ENCODE data around the gene RNF8. TPM values are rescaled to one million over a fixed set of nuclear protein-coding genes. Genes with fewer than 3 reads are reported as not detected.
"Not testable (repeated sequence)": the region's sequence is repeated elsewhere in the genome, so short reads cannot be mapped to it uniquely, and the experiment has no call there.

The RNF8 gene, protein sequence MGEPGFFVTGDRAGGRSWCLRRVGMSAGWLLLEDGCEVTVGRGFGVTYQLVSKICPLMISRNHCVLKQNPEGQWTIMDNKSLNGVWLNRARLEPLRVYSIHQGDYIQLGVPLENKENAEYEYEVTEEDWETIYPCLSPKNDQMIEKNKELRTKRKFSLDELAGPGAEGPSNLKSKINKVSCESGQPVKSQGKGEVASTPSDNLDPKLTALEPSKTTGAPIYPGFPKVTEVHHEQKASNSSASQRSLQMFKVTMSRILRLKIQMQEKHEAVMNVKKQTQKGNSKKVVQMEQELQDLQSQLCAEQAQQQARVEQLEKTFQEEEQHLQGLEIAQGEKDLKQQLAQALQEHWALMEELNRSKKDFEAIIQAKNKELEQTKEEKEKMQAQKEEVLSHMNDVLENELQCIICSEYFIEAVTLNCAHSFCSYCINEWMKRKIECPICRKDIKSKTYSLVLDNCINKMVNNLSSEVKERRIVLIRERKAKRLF
- total RNA-seq: 10 to 100 TPM; 20.6 to 23.8 TPM

DNA sequence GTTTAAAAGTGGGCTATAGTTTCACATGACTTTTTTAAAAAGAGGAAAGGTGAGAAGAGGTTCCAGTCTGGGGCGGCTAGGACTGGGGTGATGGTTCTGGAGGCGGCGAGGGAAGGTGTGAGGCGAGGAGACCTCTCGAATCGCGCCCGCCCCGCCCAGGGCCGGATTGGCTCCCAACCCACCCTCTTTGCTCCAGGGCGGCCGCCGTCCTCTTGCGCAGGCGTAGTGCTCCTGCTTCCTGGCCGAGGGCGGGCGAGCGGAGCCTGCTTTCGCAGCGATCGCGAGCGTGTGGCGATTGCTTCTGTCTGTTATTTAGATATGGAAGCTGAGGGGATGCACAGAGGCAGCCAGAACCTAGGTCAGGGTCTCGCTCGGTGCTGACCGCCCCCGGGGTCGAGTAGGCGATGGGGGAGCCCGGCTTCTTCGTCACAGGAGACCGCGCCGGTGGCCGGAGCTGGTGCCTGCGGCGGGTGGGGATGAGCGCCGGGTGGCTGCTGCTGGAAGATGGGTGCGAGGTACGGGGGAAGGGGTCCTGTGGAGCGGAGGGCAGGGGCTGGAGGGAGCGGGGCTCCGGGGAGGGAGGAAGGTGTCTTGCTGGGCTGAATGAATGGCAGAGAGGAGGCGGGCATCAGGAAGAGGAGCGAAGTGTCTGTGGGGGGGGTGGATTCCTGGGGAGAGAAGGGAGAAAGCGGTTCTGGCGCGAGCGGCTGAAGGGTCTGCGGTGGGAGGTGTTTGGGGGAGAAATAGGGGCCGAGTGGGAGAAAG, at the start of gene RNF8:
Gene RNF8 (plus strand): TSS at position 223 of the 765 bp plus-strand sequence. CDS start 182 bp downstream, at position 405.
- CTCF ChIA-PET: interaction anchor here (0.6 to 1.8 kb wide), 7 partner anchors 21 to 924 kb away, joined by 3 to 6 read pairs (median 3); no protein-coding TSS in a partner anchor
- Mint-ChIP-seq H3K36me3 (ENCODE audit: low read depth) (no peaks in the 10 kb centered on the region), H3K4me1 (peaks cover 20% of the 10 kb centered on the region), H3K27me3 (no peaks in the 10 kb centered on the region), H3K27ac (peak within 1 kb of the TSS; percentile 84), H3K4me3 (peak within 1 kb of the TSS; percentile 92), H3K9me3 (ENCODE audit: low read depth) (no peaks in the 10 kb centered on the region)
- intact Hi-C loops (cut with DNase I, micrococcal nuclease): loop anchor here in 1 of 2 experiments (1.0 kb wide), 1 partner anchor 79 kb away; the partner anchor contains the start of gene CMTR1
- POLR2A ChIA-PET: interaction anchor here (0.6 to 1.2 kb wide), 2 partner anchors 80 to 472 kb away, joined by 3 to 4 read pairs; no protein-coding TSS in a partner anchor
- ATAC-seq: peak; percentile 99
- peak; percentile 96 for DNase-seq

- no peak overlapping the region for H3K4me3 Mint-ChIP-seq
- no peaks in the 10 kb centered on the region for H3K27me3 Mint-ChIP-seq
- no peak overlapping the region for H3K27ac Mint-ChIP-seq
- H3K36me3 Mint-ChIP-seq (ENCODE audit: low read depth): peaks cover 26% of the 10 kb centered on the region
- DNase-seq: no peak
- POLR2A ChIA-PET: no interaction called here
- CTCF ChIA-PET: interaction anchor here (0.7 to 1.2 kb wide), 2 partner anchors 257 to 282 kb away, joined by 3 to 4 read pairs; no protein-coding TSS in a partner anchor
- no peak for ATAC-seq
- no peaks in the 10 kb centered on the region for H3K9me3 Mint-ChIP-seq (ENCODE audit: low read depth)
- peaks cover 2% of the 10 kb centered on the region for H3K4me1 Mint-ChIP-seq
- intact Hi-C loops (cut with DNase I, micrococcal nuclease): no loop called here
Measured at GRCh38 chr6:37304766-37305165, 49.0 kb upstream of the RNF8 start.

DNA sequence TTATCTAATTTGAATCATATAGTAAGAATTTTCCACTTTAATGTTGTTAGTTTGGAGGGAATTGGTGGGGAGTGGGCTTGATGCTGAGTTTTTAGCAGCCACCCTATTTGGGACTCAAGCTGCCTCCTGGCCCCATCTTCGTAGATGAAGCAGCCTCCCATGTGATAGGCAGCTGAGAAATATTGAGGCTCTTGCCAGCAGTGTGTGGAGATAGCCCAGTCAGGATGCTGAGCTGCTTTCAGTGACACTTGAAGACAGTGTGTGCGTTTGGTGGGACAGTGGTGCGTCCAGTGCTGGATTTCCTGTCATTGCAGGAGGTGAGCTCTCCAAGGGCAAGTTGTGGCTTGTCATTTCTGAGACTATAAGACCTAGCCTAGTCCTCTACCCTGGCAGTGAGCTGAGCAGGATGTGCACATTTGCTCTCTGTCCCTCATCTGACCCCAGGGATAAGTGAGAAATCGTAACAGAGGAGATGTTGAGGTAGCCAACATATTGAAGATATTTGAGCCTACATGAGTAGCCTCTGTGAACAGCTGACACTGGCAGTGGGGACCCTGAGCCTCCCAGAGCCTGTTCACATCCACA, 47.9 kb upstream of the RNF8 start:
- ChIA-PET POLR2A (no interaction called here), CTCF (no interaction called here)
- peaks cover 24% of the 10 kb centered on the region for H3K36me3 Mint-ChIP-seq (ENCODE audit: low read depth)
- no peak overlapping the region for H3K27ac Mint-ChIP-seq
- intact Hi-C loops (cut with DNase I, micrococcal nuclease): no loop called here
- H3K4me1 Mint-ChIP-seq: peaks cover 2% of the 10 kb centered on the region
- no peaks in the 10 kb centered on the region for H3K9me3 Mint-ChIP-seq (ENCODE audit: low read depth)
- H3K27me3 Mint-ChIP-seq: no peaks in the 10 kb centered on the region
- H3K4me3 Mint-ChIP-seq: no peak overlapping the region
- ATAC-seq: no peak
- no peak for DNase-seq

GRCh38 chr6:37306624-37307222, 47.1 kb upstream of the RNF8 start:
- intact Hi-C loops (cut with DNase I, micrococcal nuclease): no loop called here
- Mint-ChIP-seq H3K9me3 (ENCODE audit: low read depth) (no peaks in the 10 kb centered on the region), H3K4me3 (no peak overlapping the region), H3K27ac (no peak overlapping the region), H3K36me3 (ENCODE audit: low read depth) (peaks cover 23% of the 10 kb centered on the region), H3K27me3 (no peaks in the 10 kb centered on the region), H3K4me1 (peaks cover 2% of the 10 kb centered on the region)
- DNase-seq (no peak), ATAC-seq (no peak)
- POLR2A ChIA-PET: interaction anchor here (0.5 kb wide), 1 partner anchor 992 kb away, joined by 4 read pairs; no protein-coding TSS in a partner anchor
- CTCF ChIA-PET: no interaction called here

DNA sequence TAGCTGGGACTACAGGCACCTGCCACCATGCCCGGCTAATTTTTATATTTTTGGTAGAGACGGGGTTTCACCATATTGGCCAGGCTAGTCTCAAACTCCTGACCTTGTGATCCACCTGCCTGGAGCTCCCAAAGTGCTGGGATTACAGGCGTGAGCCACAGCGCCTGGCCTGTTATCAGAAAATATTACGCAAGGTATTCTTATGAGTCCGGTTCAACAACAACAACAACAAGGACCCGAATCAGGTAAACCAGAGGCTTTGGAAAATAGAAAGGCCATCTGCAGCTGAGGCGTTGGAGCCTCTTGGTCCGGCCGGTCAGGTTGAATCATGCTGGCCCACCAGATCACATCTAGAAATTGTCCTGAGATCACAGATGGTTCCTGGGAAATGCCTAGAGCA, 46.3 kb upstream of the RNF8 start:
- intact Hi-C loops (cut with DNase I, micrococcal nuclease): not testable (repeated sequence)

DNA sequence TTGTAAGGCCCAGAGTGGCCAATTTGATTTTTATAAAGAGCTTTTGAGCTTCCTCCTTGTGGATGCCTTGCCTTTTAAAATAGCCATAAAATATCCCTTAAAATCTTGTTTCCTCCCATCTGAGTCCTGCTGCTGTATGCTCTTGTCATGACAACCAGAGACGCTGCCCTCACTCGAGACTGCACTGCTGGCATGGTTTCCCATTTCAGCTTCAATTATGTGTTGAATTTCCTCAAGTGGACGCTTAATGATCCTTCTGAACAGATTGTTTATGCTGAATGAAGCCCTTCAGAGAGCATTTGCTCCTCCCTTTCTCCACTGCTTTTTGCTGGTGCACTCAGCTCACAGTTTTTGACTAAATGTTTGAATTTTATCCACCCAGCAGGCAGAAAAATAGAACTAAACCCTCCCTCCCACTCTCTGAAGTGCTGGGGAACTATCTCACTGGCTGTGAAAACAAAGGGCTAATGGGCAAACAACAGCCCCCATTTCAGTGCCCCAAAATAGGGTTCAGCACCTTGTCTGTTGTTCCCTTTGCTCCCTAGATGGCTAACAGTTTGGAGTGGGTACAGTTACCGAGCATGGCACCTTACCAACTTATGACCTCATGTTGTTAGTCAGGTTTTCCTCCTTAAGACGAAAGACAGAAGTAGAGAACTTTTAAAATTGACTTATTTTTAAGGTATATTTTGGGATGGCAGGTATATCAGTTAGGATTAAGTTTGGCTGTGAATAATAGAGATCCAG, 45.5 kb upstream of the RNF8 start:
- CTCF ChIA-PET: interaction anchor here (1.1 kb wide), 1 partner anchor 33 kb away, joined by 3 read pairs; no protein-coding TSS in a partner anchor
- no peaks in the 10 kb centered on the region for H3K9me3 Mint-ChIP-seq (ENCODE audit: low read depth)
- H3K36me3 Mint-ChIP-seq (ENCODE audit: low read depth): peaks cover 18% of the 10 kb centered on the region
- no peaks in the 10 kb centered on the region for H3K27me3 Mint-ChIP-seq
- DNase-seq: no peak
- no peak overlapping the region for H3K27ac Mint-ChIP-seq
- no peak overlapping the region for H3K4me3 Mint-ChIP-seq
- H3K4me1 Mint-ChIP-seq: peaks cover 2% of the 10 kb centered on the region
- POLR2A ChIA-PET: interaction anchor here (0.6 kb wide), 1 partner anchor 257 kb away, joined by 4 read pairs; no protein-coding TSS in a partner anchor
- ATAC-seq: no peak
- intact Hi-C loops (cut with DNase I, micrococcal nuclease): no loop called here

More for the DNA sequence above, 46.3 kb upstream of the RNF8 start:
- POLR2A ChIA-PET: interaction anchor here (0.5 kb wide), 1 partner anchor 991 kb away, joined by 4 read pairs; no protein-coding TSS in a partner anchor
- CTCF ChIA-PET; DNase-seq; H3K9me3 Mint-ChIP-seq (ENCODE audit: low read depth); H3K4me1 Mint-ChIP-seq; H3K4me3 Mint-ChIP-seq; ATAC-seq; H3K27ac Mint-ChIP-seq; H3K27me3 Mint-ChIP-seq: not testable (repeated sequence)
- peaks cover 21% of the 10 kb centered on the region for H3K36me3 Mint-ChIP-seq (ENCODE audit: low read depth)

- CTCF ChIA-PET: interaction anchor here (0.6 to 2.9 kb wide), 3 partner anchors 9 to 33 kb away, joined by 3 to 9 read pairs (median 3); no protein-coding TSS in a partner anchor
- H3K27me3 Mint-ChIP-seq: no peaks in the 10 kb centered on the region
- ATAC-seq (no peak), DNase-seq (no peak)
- POLR2A ChIA-PET: no interaction called here
- no peaks in the 10 kb centered on the region for H3K9me3 Mint-ChIP-seq (ENCODE audit: low read depth)
- no peaks in the 10 kb centered on the region for H3K4me1 Mint-ChIP-seq
- no peak overlapping the region for H3K27ac Mint-ChIP-seq
- intact Hi-C loops (cut with DNase I, micrococcal nuclease): no loop called here
- no peak overlapping the region for H3K4me3 Mint-ChIP-seq
- peaks cover 13% of the 10 kb centered on the region for H3K36me3 Mint-ChIP-seq (ENCODE audit: low read depth)
Measured at GRCh38 chr6:37309046-37309445, 44.7 kb upstream of the RNF8 start.

DNA sequence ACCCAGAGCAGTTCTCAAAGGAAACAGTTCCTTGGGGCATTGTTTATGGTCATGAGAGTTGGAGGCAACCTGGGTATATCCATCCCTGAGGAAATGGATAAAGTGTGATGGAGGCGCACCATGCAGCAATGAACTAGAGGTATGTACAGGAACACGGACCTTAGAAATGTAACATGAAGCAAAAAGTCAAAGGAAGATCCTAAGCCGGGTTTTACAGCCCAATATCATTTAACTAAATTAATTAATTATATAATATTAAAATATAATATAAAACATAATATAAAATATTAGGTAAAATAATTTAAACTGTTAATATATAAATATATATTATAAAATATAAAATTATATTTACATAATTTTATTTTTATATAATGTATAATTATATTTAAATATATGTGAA, 44.1 kb upstream of the RNF8 start:
- ATAC-seq (no peak), DNase-seq (no peak)
- Mint-ChIP-seq H3K27ac (no peak overlapping the region), H3K9me3 (ENCODE audit: low read depth) (no peaks in the 10 kb centered on the region), H3K27me3 (no peaks in the 10 kb centered on the region), H3K36me3 (ENCODE audit: low read depth) (peaks cover 13% of the 10 kb centered on the region), H3K4me1 (peaks cover 2% of the 10 kb centered on the region), H3K4me3 (no peak overlapping the region)
- intact Hi-C loops (cut with DNase I, micrococcal nuclease): no loop called here
- POLR2A ChIA-PET: no interaction called here
- CTCF ChIA-PET: interaction anchor here (0.6 to 2.9 kb wide), 4 partner anchors 9 to 23 kb away, joined by 3 to 11 read pairs (median 6); no protein-coding TSS in a partner anchor

- peaks cover 4% of the 10 kb centered on the region for H3K4me1 Mint-ChIP-seq
- POLR2A ChIA-PET: no interaction called here
- no peaks in the 10 kb centered on the region for H3K27me3 Mint-ChIP-seq
- H3K27ac Mint-ChIP-seq: no peak overlapping the region
- H3K4me3 Mint-ChIP-seq: no peak overlapping the region
- CTCF ChIA-PET: interaction anchor here (0.6 to 2.9 kb wide), 6 partner anchors 11 to 1322 kb away, joined by 3 to 11 read pairs (median 4); no protein-coding TSS in a partner anchor
- DNase-seq (no peak), ATAC-seq (no peak)
- intact Hi-C loops (cut with DNase I, micrococcal nuclease): no loop called here
- H3K9me3 Mint-ChIP-seq (ENCODE audit: low read depth): no peaks in the 10 kb centered on the region
- H3K36me3 Mint-ChIP-seq (ENCODE audit: low read depth): peaks cover 9% of the 10 kb centered on the region
Measured at GRCh38 chr6:37310966-37311365, 42.8 kb upstream of the RNF8 start.

DNA sequence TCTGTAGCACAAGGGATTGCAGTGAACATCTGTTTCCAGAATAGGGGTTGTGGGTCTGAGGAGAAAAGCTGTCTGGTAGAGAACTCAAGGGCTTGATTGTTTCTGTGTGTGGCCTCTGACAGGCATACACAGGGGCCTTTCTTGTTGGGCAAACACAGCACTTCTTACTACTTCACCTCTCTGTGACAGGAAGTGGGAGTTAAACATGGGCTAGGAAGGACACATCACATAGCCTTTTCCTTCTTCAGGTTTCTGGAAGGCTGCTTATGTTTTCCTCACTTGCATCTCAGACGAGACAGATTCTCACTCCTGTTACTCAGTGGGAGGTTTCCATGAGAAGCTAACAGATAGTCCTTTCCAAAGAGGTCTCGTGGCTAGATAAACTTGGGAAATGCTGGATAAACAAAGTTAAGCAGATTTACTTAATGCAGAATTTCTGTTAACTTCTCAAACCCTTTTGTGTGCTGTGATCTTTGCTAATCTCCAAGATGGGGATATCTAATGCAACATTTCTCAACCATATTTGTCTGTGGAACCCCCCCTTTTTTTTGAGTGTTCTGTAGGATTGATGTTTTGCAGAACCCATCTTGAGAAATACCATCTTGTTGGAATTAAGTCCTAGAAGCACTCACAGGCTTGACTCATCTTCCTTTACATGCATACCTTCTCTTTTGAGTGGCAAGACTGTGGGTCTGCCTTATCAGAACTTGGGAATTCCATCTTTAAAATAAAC, 41.9 kb upstream of the RNF8 start:
- POLR2A ChIA-PET: interaction anchor here (0.5 kb wide), 1 partner anchor 26 kb away, joined by 13 read pairs; no protein-coding TSS in a partner anchor
- intact Hi-C loops (cut with DNase I, micrococcal nuclease): no loop called here
- CTCF ChIA-PET: interaction anchor here (2.5 to 2.9 kb wide), 2 partner anchors 10 to 14 kb away, joined by 9 to 11 read pairs; no protein-coding TSS in a partner anchor

More for the DNA sequence above, 41.9 kb upstream of the RNF8 start:
- ATAC-seq (no peak), DNase-seq (no peak)
- peaks cover 4% of the 10 kb centered on the region for H3K4me1 Mint-ChIP-seq
- no peaks in the 10 kb centered on the region for H3K9me3 Mint-ChIP-seq (ENCODE audit: low read depth)
- H3K27me3 Mint-ChIP-seq: no peaks in the 10 kb centered on the region
- peaks cover 11% of the 10 kb centered on the region for H3K36me3 Mint-ChIP-seq (ENCODE audit: low read depth)
- no peak overlapping the region for H3K27ac Mint-ChIP-seq
- H3K4me3 Mint-ChIP-seq: no peak overlapping the region

All from activated CD4-positive, alpha-beta T cell treated with anti-CD3 and anti-CD28 coated beads for 36 hours (primary cell).